GM13976 (cell line): ENCODE measurements around the gene SPAG16.
"Not testable (repeated sequence)": the region's sequence is repeated elsewhere in the genome, so short reads cannot be mapped to it uniquely, and the experiment has no call there.

ENCODE experiments used
- DNase-seq: peaks from one replicate; pipeline ENCODE4 v3.0.0; 2012; ENCODE audit warnings: low spot score
- in situ Hi-C: fragments of 300-500 bp; cut with MboI; formaldehyde crosslinking; loops from one replicate; pipeline ENCODE4 v1.12.0; 2022; ENCODE audit warnings: low sequenced_read_pairs, mixed read lengths, inconsistent platforms; ENCODE audit not compliant: unreplicated experiment
- TF ChIP-seq, protein P1 (sequence below): IDR thresholded peaks from 2 replicates; pipeline ENCODE4 v1.5.1; 2012; ENCODE audit warnings: borderline replicate concordance, mild to moderate bottlenecking; ENCODE audit not compliant: insufficient read depth; ENCODE audit errors: extremely low read depth, missing control alignments, control extremely low read depth

The SPAG16 gene

GRCh38 chr2:213261715-213262114, 22.5 kb upstream of the SPAG16 start:
- TF ChIP-seq, protein P1, sequence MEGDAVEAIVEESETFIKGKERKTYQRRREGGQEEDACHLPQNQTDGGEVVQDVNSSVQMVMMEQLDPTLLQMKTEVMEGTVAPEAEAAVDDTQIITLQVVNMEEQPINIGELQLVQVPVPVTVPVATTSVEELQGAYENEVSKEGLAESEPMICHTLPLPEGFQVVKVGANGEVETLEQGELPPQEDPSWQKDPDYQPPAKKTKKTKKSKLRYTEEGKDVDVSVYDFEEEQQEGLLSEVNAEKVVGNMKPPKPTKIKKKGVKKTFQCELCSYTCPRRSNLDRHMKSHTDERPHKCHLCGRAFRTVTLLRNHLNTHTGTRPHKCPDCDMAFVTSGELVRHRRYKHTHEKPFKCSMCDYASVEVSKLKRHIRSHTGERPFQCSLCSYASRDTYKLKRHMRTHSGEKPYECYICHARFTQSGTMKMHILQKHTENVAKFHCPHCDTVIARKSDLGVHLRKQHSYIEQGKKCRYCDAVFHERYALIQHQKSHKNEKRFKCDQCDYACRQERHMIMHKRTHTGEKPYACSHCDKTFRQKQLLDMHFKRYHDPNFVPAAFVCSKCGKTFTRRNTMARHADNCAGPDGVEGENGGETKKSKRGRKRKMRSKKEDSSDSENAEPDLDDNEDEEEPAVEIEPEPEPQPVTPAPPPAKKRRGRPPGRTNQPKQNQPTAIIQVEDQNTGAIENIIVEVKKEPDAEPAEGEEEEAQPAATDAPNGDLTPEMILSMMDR: no peak
- DNase-seq: no peak
- in situ Hi-C loops: loop anchor here (25.0 kb wide), 1 partner anchor 676 kb away; no protein-coding TSS in a partner anchor

GRCh38 chr2:213265679-213266078, 18.6 kb upstream of the SPAG16 start:
- in situ Hi-C loops: loop anchor here (25.0 kb wide), 1 partner anchor 672 kb away; no protein-coding TSS in a partner anchor
- no peak for DNase-seq
- TF ChIP-seq, protein P1: no peak

DNA sequence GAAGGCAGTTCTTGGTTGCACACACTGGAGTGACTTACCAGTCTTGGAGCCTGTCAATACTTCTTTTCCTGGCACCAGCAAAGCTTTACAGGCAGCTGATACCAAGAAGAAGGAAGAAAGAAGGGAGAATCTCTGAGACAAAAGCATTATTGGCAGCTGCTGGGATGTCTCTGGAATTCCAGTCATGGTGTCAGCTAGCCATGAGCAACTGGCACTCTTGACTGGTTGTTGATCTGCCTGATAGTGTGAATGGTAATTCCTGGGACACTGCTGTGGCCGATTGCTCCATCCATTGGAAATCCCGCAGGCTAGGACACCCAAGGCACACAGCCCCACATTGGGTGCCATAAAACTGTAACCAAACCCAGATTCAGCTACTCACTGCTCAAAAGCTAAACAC, 17.8 kb upstream of the SPAG16 start:
- in situ Hi-C loops: loop anchor here (25.0 kb wide), 1 partner anchor 671 kb away; no protein-coding TSS in a partner anchor
- no peak for DNase-seq
- TF ChIP-seq, protein P1: no peak

DNA sequence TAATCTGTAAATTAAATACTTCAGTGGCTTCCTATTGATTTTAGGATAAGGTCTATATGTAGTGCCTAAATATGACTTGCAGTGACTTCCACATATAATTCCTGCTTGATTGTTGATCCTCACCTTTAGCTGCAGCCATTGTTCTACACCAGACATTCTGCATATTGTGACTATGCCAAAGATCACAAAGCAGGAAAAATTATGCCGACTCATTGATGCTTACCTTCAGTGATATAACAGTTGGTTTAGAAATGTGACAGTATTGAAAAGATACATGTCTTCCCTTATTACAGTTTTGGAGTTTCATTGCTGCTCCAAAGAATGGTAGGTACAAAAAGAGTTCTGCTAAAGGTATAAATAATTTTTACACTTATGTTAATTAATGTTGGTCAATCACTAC, 12.3 kb upstream of the SPAG16 start:
- in situ Hi-C loops: loop anchor here (25.0 kb wide), 1 partner anchor 665 kb away; no protein-coding TSS in a partner anchor
- DNase-seq: no peak
- TF ChIP-seq, protein P1: no peak

DNA sequence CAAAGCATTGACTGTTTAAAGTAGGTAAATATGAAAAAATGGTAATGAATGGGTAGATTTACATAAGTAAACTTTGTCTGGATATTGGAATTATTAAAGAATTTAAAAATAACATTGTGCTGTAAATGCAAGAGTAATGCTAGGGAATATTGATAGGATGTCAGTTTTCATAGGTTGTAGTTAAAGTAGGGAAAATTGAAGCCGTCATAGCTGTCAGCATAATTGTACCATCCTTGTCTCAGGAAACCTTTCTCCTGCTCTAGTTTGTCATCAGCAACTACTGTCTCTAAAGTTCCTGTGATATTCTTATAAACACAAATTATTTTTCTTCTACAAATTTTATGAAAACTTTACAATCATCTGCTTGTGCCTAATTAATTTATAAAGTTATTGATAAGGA, 10.1 kb upstream of the SPAG16 start:
- TF ChIP-seq, protein P1: no peak
- in situ Hi-C loops: loop anchor here (25.0 kb wide), 1 partner anchor 663 kb away; no protein-coding TSS in a partner anchor
- no peak for DNase-seq

DNA sequence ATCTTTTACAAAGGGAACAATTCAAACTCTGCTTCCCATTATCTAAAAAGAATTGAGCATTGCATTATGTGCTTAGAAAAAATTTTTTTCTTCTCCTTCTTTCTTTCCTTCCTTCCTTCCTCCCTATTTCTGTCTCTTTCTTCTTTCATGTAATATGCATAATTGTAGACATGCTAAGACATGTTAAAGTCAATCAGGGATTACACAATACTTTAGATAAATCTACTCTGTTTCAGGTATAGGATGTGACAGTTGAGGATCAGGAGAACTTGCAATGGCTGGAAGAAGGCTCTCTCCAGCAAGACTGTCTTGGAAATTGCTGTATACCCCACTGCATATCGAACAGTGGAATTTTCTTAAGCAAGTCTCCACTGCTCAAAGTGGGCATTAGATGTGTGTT, 9.0 kb upstream of the SPAG16 start:
- DNase-seq: no peak
- TF ChIP-seq, protein P1: no peak
- in situ Hi-C loops: no loop called here

GRCh38 chr2:213277134-213277533, 7.1 kb upstream of the SPAG16 start:
- in situ Hi-C loops, DNase-seq: not testable (repeated sequence)
